ENCODE measurements around the gene CDV3. TPM values are rescaled to one million over a fixed set of nuclear protein-coding genes. Genes with fewer than 3 reads are reported as not detected.

Gene CDV3
- total RNA-seq, 1 donor from 2014 or later: 140 TPM

GRCh38 chr3:133563186-133563591 lies 10.3 kb upstream of the CDV3 start:
- ATAC-seq (no peak), DNase-seq (ENCODE audit: low spot score) (no peak)
- intact Hi-C loops (cut with DNase I): no loop called here

DNA sequence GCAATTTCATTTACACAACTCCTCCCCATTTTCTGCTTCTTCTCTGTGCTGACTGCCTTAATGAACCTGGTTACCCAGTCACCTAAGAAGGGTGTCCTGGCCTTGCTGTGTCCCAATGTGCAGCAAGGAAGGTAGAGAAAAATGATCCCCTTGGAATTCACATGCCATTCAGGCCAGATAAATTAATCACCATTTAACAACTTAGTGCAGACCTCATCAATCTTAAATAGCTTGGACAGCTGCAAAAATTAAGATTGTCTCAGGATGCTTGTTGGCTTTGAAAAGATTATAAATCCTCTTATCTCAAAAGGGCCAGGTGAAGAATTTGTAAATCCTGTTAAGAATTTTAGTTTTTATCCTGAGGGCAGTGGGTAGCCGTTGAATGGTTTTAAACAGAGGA lies 9.7 kb upstream of the CDV3 start:
- intact Hi-C loops (cut with DNase I): no loop called here
- ATAC-seq: no peak
- DNase-seq (ENCODE audit: low spot score): no peak

- DNase-seq (ENCODE audit: low spot score) (no peak), ATAC-seq (no peak)
- intact Hi-C loops (cut with DNase I): no loop called here
These were observed 5.0 kb upstream of the CDV3 start for GRCh38 chr3:133568294-133569014.

DNA sequence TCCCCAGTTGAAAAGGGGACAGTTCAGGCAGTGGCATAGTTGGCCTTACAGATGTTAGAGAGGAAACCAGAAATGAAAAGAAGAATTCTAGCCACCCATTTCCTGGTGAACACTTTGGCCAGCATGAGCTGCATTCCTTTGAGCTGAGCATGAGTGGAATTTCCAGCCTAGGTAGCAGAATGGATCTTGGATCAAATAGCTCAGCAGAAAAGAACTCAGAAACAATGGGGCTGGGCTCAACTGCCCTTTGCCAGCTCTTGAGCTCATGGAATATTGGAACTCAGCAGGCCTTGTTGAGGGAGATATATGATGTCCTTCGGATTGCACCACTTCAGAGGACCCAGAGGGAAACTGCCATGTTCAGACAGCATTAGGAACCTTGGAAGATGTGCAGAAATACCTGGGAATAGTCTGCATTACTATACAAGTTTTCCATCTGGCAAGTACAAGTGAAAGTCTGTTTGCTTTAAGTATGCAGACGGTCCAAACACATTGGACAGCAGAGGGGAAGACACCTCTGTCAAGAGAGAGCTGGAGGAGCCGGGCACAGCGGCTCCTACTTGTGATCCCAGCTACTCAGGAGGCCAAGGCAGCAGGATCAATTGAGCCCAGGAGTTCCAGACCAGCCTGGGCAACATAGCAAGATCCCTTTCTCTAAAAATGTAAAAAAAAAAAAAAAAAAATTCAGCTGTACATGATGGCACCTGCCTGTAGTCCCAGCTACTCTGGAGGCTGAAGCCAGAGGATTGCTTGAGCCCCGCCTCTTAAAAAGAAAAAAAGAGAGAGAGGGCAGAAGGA lies 3.1 kb upstream of the CDV3 start:
- DNase-seq (ENCODE audit: low spot score) (no peak), ATAC-seq (no peak)
- intact Hi-C loops (cut with DNase I): no loop called here

DNA sequence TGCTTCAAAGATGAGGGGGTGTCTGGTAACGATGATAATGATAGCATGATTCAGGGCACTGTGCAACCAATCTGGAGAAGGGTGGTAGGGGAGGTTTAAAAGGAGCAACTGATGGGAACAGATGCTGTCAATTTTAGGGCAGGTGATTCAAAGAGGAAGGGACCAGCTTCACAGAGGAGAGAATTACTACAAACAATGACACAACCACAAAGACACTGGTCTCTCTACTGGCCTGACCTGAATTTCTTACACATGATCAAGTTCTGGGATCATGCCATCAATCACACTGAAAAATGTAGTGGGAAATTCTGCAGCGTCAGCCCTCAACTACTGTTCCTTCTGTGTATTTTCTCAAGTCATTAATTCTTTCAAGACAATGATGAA lies 2.6 kb upstream of the CDV3 start:
- DNase-seq (ENCODE audit: low spot score): no peak
- no peak for ATAC-seq
- intact Hi-C loops (cut with DNase I): no loop called here

DNA sequence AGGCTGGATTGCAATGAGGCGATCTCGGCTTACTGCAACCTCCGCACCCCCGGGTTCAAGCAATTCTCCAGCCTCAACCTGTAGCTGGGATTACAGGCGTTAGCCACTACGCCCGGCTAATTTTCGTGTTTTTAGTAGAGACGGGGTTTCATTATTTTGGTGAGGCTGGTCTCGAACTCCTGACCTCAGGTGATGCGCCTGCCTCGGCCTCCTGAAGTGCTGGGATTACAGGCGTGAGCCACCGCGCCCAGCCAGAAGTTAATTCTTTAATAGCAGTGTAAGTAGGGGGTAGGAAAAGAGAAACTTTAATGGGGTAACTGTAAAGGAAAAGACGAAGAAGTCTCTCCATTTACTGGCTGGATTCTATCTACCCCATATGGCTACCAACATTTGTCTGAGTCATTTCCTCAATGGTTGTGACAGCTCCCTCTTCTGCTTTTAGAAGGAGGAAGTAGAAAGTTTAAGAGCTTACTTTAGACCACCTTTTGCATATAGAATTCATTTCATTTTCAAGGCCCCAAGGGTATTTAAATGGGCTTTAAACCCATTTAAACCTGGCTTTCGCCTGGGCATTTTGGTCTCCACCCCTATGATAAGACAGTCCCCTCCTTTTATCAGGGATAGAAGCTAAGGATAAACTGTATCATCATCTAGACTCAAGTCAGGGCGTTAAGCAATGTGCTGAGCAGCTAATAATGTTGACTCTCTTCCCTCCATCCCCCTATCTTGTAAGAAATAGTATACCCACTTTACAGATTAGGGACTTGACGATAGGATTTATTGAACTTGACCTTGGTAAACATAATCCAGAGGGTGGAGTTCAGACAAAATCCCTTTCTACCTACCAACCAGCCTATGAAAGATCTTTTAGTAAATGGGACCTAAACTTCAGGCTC lies 1.1 kb upstream of the CDV3 start:
- ATAC-seq: no peak
- DNase-seq (ENCODE audit: low spot score): no peak
- intact Hi-C loops (cut with DNase I): no loop called here

DNA sequence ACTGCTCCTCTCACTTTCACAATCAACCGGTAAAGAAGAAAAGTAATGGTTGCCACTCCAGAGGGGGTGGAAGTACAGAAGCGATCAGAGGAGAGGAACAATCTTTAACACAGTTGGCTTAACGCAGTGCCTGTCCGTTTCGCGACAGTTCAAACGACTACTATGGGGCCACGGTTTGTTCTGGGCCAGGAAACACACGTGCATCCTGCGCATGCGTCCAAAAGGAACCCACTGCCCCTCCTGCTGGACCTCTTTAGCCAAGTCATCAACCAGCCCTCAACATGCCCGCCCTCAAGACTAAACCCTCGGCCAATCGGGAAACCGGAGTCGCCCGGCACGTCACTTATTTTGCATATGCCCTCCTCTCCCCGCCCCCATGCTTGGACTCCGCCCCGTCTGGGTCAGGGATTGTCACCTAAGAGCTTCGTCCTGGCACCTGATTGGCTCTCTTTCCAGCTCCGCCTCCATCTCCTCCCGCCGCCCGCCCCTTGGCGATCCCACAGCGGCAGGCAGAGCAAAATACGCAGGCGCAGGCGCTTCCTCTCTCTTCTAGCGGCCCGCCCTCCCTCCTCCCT lies 345 bp upstream of the CDV3 start:
- peak; percentile 97 for ATAC-seq
- intact Hi-C loops (cut with DNase I): no loop called here
- DNase-seq (ENCODE audit: low spot score): peak; percentile 100

DNA sequence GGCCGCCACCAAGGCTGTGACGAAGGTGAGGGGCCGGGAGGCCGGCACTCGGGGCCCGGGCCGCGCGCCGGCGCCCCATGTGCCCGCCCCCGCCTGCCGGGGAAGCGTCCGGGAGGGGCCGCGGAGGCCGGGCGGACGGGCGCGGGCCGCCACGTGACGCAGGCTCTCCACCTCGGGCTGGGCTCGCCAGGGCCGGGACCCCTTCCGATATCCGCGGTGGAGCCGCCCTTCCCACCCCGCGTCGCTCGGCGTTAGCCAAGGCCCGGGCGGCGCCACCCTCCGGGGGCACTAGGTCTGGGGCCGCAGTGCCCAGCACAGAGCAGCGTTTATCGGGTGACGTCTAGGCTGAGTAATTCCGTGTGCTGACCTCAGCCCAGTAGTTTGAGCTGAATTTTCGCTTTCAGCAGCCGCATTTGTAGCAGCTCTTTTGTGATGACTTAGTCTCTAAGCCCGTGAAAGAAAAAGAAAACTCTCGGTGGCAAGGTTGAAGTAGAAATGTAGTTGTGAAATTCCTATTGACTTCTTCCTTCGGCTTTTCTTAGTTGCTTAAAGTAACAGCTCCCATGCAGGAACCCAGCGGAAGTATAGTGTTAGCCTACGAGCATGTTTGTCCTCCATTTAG lies 885 bp downstream of the CDV3 start:
- intact Hi-C loops (cut with DNase I): no loop called here
- ATAC-seq (peak; percentile 44), DNase-seq (ENCODE audit: low spot score) (peak; percentile 86)

- ATAC-seq (no peak), DNase-seq (ENCODE audit: low spot score) (no peak)
- intact Hi-C loops (cut with DNase I): no loop called here
These were observed 1.6 kb downstream of the CDV3 start for GRCh38 chr3:133575086-133575485.

DNA sequence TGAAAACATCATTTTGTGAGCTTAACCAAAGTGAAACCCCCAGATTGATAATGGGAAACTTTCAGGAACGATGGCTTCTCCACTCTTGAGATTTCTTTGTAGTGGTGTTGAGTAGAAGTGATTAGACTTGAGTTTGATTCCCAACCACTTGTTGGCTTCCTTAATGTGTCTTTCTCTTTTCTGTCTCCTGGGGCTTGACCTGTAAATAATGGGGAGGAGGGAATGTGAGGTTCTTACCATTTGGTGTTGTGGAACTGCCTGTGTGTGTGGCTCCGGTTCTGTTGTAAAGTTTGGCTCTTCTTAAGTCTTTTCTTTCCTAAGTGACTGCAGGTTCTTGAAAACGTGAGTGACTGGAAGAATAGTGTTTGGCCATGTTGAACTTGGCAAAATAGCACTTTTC lies 2.7 kb downstream of the CDV3 start:
- ATAC-seq (no peak), DNase-seq (ENCODE audit: low spot score) (no peak)

DNA sequence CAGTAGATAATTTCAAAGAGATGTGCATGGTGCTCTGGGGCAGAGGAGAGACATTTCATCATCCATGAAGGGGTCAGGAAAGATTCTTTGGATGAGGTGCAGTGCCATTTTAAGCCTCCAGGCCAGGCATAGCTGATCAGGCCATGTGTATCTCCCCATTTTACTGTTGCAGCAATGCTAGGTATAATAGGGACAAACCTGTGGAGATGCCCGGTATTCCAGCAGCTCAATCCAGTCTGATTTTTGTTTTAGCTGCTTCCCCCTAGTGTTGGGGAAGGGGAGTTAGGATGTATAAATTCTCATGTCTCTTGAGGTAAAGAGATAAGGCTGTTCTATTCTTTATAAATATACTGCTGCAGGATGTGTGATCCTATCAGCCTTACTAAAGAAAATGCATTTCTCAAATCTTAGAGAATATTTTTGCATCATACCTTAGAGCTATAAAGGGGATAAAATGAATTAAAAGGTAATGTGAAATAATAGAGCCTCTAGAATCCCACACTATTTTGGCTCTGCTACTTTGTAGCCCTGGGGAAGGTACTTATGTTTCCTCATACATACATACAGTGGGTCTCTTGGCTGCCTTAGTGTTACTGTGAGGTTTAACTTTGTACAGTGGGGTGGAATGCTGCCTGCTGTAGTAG lies 5.2 kb downstream of the CDV3 start:
- ATAC-seq: no peak
- DNase-seq (ENCODE audit: low spot score): no peak
- intact Hi-C loops (cut with DNase I): no loop called here

More for the DNA sequence above, 2.7 kb downstream of the CDV3 start:
- intact Hi-C loops (cut with DNase I): no loop called here

- no peak for ATAC-seq
- no peak for DNase-seq (ENCODE audit: low spot score)
- intact Hi-C loops (cut with DNase I): no loop called here
These were observed 9.9 kb downstream of the CDV3 start for GRCh38 chr3:133583396-133583795.

- DNase-seq (ENCODE audit: low spot score) (no peak), ATAC-seq (no peak)
- intact Hi-C loops (cut with DNase I): no loop called here
These were observed 14.5 kb downstream of the CDV3 start for GRCh38 chr3:133588035-133588434.

GRCh38 chr3:133588784-133589465 lies 15.4 kb downstream of the CDV3 start:
- ATAC-seq (no peak), DNase-seq (ENCODE audit: low spot score) (no peak)
- intact Hi-C loops (cut with DNase I): no loop called here

DNA sequence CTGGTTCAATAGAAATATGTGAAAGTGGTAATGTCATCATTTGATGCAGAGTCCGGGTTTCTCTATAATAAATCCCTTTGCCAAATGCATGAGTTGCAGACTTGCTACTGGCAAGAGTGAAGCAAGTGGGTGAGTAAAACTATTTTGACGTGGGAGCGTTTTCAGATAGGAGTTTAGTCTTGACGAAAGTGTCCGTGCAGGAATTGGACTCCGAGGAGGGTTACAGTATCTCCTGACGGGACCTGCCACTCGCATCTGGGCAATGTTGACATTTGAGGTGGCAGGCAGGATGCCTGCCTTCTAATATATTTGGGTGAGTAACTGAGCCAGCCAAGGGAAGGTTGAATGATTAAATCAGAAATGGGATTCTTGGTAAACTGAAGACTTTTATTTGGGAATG lies 16.0 kb downstream of the CDV3 start:
- intact Hi-C loops (cut with DNase I): no loop called here
- no peak for ATAC-seq
- DNase-seq (ENCODE audit: low spot score): no peak

GRCh38 chr3:133591271-133591742 lies 17.8 kb downstream of the CDV3 start:
- intact Hi-C loops (cut with DNase I): no loop called here
- ATAC-seq: no peak
- DNase-seq (ENCODE audit: low spot score): no peak

DNA sequence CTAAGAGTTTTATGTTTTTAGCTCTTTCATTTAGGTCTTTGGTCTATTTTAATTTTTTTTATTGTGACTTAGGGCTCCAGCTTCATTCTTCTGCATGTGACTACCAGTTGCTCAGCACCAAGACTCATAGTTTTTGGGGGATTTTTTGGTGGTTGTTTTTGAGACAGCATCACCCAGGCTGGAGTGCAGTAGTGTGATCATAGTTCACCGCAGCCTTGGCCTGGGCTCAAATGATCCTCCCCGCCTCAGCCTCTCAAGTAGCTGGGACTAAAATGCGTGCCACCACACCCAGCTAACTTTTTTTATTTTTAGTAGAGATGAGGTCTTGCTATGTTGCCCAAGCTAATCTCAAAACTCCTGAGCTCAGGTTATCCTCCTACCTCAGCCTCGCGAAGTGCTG lies 19.4 kb downstream of the CDV3 start:
- DNase-seq (ENCODE audit: low spot score): no peak
- no peak for ATAC-seq
- intact Hi-C loops (cut with DNase I): no loop called here

DNA sequence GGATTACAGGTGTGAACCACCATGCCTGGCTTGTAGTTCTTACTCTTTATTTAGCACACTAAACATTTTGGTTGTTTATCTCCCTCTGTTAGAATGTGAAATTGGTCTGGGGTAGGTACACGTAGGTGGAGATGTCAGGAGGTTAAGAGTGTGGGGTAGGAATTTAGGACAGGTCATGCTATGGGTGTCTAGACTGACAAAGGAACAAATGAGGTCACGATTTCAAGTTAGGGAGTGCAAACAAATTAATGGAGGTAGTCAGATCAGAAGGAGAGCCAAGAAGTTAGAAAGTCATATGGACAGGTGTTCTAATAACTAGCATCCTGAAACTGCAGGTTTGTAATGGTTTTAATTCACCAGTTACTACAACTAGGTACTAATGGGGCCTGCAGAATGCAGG lies 19.8 kb downstream of the CDV3 start:
- intact Hi-C loops (cut with DNase I): no loop called here
- ATAC-seq: no peak
- DNase-seq (ENCODE audit: low spot score): no peak

Data from sciatic nerve (tissue), 2 donors.